ENCODE measurements around the gene KSR2.
"Not testable (repeated sequence)": the region's sequence is repeated elsewhere in the genome, so short reads cannot be mapped to it uniquely, and the experiment has no call there.

Gene KSR2

DNA sequence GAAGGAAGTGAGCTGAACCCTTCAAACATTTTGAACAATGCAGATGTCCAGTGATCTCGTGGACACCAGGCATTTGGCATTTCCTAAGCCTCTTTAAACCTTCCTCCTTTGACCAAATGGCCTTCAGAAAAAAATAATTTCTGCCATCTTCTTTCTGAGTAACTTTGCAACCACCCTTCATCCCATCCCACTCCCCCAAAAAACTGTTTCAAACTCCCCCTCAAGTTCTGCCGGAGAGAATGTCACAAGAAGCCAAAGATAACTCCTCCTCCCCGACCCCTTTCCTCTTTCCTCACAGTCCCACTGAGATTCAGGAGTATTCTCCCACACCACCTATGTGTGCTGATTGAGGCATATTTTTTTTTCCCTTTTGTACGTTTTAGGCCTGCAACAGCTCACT is 1.7 kb downstream of the KSR2 start:
- no peak for DNase-seq

DNA sequence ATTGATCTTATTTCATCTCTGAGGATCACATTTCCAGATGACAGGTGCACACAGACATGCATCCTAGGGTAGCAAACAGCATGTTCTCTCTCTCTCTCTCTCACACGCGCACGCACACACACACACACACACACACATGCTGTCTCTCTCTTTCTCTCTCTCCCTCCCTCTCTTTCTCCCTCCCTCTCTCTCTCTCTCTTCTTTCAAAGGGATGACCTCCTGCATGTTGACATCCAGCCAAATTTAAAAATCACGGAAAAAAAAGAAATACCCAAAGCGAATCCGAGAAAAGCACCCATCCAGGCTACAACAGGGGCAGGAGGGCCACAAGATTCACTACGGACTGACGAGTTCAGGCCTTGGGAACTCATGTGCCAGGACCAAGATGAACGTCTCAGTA is 2.3 kb downstream of the KSR2 start:
- no peak for DNase-seq

DNA sequence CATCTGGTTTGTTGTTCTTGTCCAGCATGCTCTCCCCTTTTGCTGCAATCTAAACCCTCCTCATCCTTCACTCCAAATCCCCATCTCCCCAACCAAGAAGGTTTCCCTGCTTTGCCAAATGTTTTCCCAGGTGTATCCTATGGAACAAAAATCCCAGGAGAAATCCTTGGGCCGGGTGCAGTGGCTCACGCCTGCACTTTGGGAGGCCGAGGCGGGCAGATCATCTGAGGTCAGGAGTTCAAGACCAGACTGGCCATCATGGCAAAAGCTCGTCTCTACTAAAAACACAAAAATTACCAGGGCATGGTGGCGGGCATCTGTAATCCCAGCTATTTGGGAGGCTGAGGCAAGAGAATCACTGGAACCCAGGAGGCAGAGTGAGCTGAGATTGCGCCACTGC is 5.0 kb downstream of the KSR2 start:
- DNase-seq, result no peak

DNA sequence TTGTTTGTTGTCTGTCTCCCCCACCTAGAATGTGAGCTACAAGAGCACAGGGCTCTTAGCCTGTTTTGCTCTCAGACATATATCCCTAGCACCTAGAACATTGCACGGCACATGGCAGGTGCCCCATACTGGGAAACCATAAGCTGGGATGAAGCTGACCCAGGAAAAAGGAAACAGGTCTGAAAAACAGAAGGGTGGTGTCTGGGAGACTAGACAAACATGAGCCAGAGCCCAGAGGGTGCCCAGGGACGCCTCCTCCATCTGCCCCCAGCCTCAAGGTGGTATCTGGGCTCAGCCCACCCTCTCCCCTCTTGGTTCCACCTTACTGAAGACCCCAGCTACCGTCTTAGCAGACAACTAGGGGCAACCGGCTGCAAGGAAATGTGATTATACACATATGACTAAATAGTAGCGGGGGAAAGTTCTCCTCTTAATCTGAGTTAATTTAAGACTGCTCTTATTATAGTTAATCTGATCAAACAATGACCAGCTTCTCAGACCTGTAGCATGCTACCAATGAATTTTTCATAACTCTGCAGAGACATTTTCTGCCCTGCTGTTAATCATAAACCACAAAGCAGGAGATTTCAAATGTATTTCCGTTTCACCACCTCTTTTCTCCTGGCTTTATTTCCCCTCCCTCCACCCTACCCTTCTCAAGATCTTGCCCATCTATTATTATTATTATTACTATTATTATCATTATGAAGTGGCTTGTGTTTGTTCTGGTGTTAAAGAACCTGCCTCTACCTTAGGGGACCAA is 31.9 kb downstream of the KSR2 start:
- no peak for DNase-seq

DNA sequence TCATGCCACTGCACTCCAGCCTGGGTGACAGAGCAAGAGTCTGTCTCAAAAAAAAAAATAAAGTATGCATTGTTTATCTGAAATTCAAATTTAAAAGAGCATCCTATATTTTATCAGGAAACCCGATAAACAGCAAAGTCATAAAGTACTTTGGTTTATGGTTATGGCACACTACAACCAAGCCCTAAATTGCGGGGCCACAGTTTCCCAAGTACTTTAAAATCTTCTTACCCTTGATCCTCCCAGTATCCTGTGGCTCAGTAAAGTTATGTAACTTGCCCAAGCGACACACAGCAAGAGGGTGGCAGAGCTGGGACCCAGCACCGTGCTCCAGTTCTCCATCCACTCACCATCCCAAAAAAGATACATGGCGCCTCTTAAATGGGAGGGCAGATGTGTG is 35.2 kb downstream of the KSR2 start:
- no peak for DNase-seq

DNA sequence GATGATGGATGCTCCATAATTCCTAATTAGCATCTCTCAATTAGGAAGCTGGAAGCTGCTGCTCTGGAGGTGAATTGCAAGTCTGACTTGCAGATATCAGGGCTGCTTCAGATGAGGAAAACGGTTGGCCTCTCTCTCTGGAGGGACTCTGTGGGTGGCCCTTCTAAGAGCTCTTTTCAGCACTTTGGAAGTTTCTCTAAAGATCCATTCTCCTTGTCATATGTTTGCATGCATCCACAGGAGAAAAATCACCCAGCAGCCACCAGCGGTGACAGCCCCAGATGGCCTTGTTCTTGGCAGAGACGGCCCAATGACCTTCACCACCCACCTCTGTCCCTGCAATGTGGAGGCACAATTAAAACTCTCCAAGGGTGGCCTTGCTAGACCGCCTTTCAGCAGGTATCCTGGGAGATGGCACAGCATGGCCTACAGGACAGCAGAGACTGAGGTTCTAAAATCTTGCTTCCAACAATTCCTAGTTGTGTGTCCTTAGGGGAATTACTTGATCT is 42.3 kb downstream of the KSR2 start:
- DNase-seq, result no peak

DNA sequence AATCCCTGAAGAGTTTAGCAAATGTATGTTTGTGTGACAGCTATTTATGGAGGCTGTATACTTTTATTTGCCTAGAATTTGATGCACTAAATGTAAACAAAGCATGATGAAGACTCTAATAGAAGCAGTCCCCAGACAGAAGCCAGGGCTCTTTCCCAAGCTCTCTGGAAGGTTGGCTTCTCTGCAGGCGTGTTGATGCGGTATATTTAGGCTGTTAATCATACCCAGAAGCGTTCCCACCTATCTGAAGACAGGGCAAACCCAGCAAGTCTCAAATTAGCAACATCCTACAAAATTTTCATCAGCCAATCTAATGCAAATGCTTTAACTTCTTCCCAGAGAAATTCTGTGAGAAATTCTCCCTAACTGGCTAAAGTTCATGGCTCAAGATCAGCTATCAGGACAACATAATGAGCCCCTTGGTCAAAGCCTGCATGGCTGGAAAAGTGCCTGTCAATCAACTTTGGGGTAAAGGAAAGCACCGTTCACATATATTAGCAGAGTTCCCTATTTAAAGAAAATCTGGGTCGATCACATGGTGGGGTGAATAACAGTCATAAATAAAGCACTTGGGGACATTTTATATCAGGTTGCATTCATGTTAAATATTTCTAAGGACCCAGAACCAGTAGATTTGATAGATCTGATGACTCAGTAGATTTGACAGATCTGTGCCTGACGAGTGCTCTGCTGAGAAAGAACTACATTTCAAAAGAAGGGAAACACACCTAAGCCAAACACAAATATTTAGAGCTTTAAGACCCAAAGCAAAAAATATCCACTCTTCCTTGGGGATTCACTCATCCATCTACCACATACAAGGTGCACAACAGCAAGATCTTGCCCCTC is 46.6 kb downstream of the KSR2 start:
- DNase-seq, result no peak

DNA sequence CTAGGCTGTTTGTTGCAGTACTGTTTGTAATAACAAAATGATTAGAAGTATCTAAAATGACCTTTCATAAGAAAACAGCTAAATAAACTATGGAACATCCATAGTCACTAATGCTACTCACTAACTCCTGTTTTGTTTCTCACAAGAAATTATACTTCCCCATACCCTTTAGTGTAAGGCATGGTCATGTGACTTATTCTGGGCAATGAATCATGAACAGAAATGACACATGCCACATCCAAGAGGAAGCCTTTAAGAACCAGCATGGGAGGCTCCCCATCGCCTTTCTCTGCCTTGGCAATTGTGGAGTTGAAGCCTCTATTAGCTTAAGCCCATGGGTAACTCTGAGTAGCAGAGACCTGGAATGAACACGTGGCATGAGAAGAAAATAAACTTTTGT is 49.3 kb downstream of the KSR2 start:
- no peak for DNase-seq

DNA sequence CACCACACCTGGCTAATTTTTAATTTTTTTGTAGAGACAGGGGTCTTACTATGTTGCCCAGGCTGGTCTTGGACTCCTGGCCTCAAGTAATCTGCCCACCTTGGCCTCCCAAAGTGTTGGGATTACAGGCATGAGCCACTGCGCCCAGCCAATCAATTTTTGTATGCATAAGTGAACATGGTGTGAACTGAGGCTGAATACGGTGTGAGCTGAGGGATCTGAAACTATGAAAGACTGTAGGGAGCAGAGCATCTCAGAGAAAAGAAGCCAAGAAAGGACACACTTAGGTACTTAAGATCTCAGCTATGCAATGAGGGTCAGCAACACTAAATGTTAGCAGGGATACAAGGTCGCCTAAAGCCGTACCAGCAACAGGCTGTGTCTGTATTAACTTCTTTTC is 54.1 kb downstream of the KSR2 start:
- no peak for DNase-seq

DNA sequence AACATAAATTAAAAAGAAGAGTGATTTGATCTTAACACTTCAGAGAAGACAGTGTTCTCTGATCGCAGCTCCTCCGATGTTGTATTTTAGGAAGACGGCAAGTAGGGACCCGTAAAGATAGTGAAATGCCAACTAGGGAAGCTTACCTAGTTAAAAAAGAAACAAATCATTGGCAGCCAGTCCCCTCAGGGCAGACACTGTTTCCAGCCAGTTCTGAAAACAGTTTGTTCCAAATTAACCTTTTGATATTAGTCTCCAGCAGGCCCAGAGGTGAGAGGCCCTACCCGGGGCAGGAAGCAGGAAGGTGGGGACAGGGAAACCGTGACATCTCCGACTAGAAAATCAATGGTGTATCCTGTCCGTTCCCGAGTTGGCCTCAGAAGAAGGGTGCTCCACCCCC is 56.0 kb downstream of the KSR2 start:
- DNase-seq, result no peak

DNA sequence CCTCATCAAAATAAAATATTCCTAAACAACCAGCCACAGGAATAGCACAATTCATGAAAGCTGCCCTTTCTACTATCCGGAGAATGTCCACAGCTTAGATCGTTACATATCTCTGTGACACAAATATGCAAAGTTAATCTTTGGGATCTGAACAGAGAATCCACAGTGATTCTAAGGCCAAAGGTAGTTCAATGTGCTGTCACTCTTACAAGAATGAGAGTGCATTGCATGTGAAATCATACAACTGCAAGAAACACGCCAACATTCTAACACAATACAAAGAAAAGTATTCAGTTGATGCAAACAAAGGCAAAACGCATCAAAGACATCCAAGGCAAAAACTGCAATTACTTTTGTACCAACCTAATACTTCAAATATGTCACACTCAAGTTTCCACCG is 60.4 kb downstream of the KSR2 start:
- no peak for DNase-seq

DNA sequence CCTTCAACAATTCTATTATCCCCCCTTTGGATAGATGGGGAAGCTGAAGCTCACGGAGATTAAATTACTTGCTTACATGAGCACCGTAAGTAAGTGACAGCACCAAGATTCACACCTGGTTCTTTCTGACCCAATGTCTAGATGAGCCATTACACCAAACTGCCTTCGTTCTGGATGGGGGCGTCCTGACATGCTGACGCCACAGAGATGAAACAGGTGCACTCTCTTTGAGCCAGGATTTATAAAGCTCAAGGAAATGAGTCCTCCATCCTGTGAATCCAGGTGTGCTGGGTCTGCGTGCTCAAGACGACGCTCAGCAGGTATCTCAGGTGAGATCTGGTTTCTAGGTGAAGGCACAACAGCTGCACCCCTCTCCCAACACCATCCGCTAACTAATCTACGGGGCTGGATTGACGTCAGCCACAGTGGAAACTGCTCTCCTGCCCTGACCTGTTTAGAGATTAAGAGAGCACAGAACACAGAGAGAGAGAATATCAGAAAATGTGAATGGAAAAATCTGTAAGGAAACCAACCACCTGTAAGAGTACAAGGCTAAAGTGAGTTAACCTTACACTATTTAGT is 61.6 kb downstream of the KSR2 start:
- DNase-seq, result no peak

DNA sequence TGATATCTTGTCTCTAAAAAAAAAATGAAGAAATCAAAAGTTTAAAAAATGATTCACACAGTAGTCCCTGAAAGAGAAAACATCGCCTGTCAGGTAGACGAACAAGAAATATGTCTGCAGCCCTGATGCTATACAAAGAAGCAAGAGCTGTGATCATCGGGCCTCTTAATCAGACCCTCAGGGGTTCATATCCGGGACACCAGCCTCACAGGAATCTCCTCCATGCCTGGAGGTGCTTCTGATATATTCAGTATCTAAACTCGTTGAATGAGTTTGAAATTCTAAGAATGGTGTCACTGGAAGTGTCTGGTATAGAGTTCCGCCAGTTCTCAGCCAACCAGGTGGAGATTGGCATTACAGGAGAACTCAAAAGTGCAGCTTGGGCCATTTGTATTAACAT is 64.7 kb downstream of the KSR2 start:
- no peak for DNase-seq

DNA sequence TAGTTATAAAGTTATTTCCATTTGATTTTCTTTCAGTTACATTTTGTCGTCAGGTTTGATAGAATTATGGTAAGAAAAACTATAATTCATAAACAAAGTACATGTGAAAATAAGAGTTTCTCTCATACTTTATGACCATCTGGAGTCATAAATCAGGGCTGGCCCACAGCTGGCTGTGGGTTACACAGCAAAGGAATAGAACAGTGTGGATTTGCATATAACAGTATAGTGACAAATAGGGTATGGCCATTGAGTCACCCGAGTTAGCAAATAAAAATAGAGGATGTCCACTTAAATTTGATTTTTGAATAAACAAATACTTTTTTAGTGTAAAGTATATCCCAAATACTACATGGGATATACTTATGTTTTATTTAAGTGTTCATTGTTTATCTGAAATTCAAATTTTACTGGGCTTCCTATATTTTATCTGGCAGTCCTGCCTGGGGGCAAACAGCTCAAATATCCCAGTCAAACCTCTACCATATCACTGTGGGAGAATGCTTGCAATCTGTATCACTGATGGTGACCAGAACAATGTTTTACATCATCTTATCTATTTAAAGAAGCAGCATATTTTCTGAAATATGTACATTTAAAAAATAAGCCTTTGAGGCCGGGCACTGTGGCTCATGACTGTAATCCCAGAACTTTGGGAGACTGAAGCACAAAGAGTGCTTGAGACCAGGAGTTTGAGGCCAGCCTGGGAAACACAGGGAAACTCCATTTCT is 65.5 kb downstream of the KSR2 start:
- no peak for DNase-seq

DNA sequence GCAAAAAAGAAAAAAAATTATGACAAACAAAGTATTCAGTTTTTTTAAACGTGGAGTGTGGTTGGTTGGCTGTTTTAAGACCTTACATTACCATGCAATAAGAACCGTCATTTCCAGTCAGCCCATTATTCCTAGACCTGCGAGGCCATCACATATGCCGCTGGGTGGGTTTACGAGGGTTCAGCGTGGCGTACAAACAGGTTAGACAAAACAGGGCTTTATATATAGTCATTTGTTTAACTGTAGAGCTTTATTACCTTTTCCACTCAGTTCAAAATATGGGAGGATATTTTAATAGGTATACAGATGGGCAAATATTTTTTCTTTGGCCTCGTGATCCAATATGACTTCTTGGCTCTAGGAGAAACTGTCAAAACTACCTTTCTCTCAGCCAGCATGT is 67.2 kb downstream of the KSR2 start:
- no peak for DNase-seq

DNA sequence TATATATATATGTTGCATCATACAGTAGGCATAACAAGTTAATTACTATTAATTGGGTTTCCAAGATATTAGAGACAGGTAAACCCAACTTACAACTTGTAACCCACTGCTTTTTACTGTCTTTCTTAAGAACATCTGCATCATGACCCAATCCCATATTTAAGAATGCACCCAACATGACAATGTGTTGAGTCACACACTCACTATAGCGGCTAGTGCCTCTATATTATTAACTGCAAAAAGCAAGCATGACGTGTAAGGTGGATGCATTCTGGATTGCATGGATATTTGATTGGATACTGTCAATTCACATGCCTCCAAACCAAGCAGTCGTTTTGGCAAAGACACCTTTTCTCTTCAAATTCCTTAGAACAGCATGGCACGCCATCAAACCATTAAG is 68.2 kb downstream of the KSR2 start:
- no peak for DNase-seq

DNA sequence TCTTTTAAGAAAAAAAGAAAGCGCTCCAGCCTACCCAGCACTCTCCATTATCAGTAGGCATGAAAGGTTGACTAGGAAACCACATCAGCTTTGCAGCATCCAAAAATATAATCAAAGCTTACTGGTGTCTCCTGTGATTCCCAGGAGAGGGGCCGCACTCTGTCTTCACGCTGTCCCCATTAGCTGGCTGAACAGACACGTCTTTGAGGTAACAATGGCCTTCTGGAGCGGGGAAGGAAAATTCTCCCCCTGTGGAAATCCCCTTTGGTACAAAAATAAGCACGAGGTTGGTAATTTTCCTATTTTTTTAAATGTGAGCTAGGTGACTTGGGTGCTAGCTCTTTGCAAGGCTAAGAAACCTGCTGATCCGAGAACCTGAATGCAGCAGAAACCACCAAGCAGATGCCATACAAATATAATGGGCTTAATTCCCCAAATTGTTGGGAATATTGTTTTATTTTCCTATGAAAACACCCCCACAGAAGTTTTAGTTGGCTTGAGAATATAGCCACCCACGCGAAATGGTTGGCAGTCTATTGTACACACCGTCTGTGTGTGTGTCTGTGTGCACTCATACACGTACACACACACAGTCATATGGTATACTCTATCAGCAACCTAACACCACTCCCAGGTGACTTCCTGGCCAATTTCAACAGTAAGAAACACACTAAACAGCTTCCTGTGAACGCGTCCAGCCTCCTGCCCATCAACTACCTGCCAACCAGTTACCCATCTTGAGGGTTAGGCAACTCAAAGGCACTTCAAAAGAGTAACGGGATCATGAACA is 71.2 kb downstream of the KSR2 start:
- no peak for DNase-seq

DNA sequence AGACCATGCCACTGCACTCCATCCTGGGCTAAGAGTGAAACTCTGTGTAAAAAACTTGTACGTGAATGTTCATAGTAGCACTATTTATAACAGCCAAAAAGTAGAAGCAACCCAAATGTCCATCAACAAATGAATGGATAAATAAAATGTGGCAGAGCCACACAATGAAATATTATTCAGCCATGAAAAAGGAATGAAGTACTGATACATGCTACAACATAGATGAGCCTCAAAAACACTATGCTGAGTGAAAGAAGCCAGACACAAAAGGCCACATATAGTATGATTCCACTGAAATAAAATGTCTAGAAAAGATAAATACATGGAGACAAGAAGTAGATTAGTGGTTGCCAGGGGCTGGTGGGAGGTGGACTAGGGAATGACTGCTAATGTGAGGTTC is 72.8 kb downstream of the KSR2 start:
- DNase-seq, result no peak

DNA sequence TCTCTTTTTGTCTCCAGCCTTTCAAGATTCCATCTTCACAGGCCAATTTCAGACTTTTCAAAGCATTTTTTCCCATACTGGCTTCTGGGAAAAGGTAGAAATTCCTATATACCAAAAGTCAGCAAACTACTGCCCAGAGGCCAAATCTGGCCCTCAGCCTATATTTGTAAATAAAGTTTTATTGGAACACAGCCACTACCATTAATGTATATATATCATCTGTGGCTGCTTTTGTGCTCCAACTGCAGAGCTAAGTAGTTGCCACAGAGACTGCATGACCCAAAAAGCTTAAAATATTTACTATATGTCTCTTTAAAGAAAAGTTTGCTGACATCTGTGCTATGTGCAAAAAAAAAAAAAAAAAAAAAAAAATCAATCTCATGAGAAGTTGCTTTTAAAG is 76.3 kb downstream of the KSR2 start:
- DNase-seq, result no peak

DNA sequence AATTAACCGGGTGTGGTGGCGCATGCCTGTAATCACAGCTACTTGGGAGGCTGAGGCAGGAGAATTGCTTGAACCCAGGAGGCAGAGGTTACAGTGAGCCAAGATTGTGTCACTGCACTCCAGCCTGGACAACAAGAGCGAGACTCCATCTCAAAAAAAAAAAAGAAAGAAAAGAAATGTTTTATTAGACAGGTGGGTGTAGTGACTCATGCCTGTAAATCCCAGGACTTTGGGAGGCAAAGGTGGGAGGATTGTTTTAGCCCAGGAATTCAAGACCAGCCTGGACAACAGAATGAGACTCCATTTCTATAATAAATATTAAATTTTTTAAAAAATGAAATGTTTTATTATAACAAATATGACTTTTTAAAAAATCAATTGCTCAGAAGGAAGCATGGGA is 77.5 kb downstream of the KSR2 start:
- DNase-seq, result not testable (repeated sequence)

DNA sequence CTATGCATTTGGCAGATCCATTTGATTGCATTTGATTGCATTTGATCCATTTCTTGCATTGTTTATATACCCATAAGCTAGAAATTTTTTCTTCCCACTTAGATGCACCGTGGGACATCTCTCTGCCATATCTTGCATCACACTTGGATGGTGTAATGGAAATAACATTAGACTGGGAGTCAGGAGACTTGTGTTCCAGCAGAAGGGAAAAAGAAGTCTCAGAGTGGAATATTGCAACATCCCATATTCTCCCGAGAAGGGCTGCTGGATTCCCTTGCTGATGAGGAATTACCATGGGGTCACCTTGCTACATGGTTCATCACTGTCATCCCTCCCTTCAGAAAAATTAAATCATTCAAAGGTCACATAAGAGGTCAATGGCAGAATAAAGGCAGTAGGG is 78.1 kb downstream of the KSR2 start:
- no peak for DNase-seq

DNA sequence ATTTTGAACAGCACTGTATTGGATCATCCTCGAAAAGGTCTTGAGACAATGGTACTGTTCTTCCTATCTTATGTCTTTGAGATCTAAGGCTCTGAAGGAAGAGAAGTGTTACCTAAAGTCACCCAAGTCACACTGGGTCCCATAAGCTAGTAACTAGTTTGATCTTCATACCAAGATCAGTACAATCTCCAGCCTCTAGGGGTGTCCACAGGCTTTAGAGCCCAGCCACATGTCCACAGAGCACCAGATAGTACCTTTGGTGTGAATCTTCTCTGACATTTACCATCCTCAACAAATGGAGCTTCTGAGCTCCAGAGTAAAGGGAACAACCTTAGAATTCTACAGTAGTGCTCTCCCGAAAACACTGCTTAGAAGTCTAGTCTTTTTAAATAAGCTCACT is 78.7 kb downstream of the KSR2 start:
- no peak for DNase-seq
